Testis (tissue), 3 donors: ENCODE results near the gene BPIFA3. TPM values are rescaled to one million over a fixed set of nuclear protein-coding genes. Genes with fewer than 3 reads are reported as not detected.
"Not testable (repeated sequence)": the region's sequence is repeated elsewhere in the genome, so short reads cannot be mapped to it uniquely, and the experiment has no call there.

ENCODE experiments used
- DNase-seq: peaks from one replicate; pipeline ENCODE4 v3.0.0-alpha.2; 2019
- H3K27ac ChIP-seq, 2 donors: fragments of 200-600 bp; sonication (generic); one replicate each; pipeline ENCODE4 v1.5.1; 2019
- H3K27me3 ChIP-seq: fragments of 200-600 bp; sonication (generic); one replicate; pipeline ENCODE4 v1.5.1; 2019
- H3K36me3 ChIP-seq: fragments of 200-600 bp; sonication (generic); one replicate; pipeline ENCODE4 v1.5.1; 2017; ENCODE audit warnings: low read depth; ENCODE audit errors: missing control alignments
- H3K4me1 ChIP-seq: fragments of 200-600 bp; sonication (generic); one replicate; pipeline ENCODE4 v1.5.1; 2019
- H3K4me3 ChIP-seq, 2 donors: fragments of 200-600 bp; sonication (generic); one replicate each; pipeline ENCODE4 v1.5.1; 2017 to 2019
- H3K9me3 ChIP-seq: fragments of 200-600 bp; sonication (generic); one replicate; pipeline ENCODE4 v1.5.1; 2017
- CTCF ChIP-seq, 3 experiments: fragments of 450-650 bp in 2 of 3; fragments of 200-600 bp in 1 of 3; sonication (generic) in 1 of 3; IDR thresholded peaks; one replicate each; pipeline ENCODE4 v1.5.1; 2016 to 2019; ENCODE audit warnings: antibody characterized with exemption in 3 of 3, mild to moderate bottlenecking in 2 of 3, moderate library complexity in 1 of 3
- POLR2A ChIP-seq: fragments of 450-650 bp; IDR thresholded peaks from one replicate; pipeline ENCODE4 v1.6.1; 2017; ENCODE audit warnings: antibody characterized with exemption, mild to moderate bottlenecking, moderate library complexity
- WGBS, 2 donors: methylation state at CpG; one replicate each; pipeline ENCODE4 v1.1.5; 2018; 5-methylcytosine and 5-hydroxymethylcytosine counted together
- intact Hi-C: fragments of 100-400 bp; cut with DNase I; formaldehyde crosslinking; loops from one replicate; pipeline ENCODE4 v1.15.1; 2023; ENCODE audit warnings: low total_unique reads
- polyA plus RNA-seq: library from polyadenylated mRNA; stranded (reverse); fragments of 350-450 nt; fragmentation: Illumina TruSeq; extraction: RNeasy Lipid Tissue Mini Kit (QIAGEN cat#74804); gene quantifications from one replicate; pipeline ENCODE4 v1.2.3, GENCODE V29; 2014; ENCODE audit warnings: low read depth, low replicate concordance; ENCODE audit not compliant: insufficient read depth
- total RNA-seq, 2 donors: library from RNA; depleted of rRNA; stranded (reverse); fragments of >200 nt; gene quantifications; one replicate each; pipeline ENCODE4 v1.2.3, GENCODE V29; 2016

Gene BPIFA3
- total and polyA plus RNA-seq, 3 donors from 2014 or later = 30.7 to 147 (median 106) TPM

GRCh38 chr20:33183312-33183711, 33.8 kb upstream of the BPIFA3 start:
- H3K27me3 ChIP-seq = no peaks in the 10 kb centered on the region
- no peaks in the 10 kb centered on the region for H3K9me3 ChIP-seq
- no peak overlapping the region for H3K27ac ChIP-seq
- intact Hi-C loops = no loop called here
- no peak overlapping the region for H3K4me3 ChIP-seq
- no peak for DNase-seq
- WGBS, 2 donors = 70 to 91% methylated on average over 2 of the region's 2 CpGs
- H3K4me1 ChIP-seq = no peaks in the 10 kb centered on the region
- no peaks in the 10 kb centered on the region for H3K36me3 ChIP-seq
- TF ChIP-seq CTCF (IDR thresholded peaks at IDR 0.05) (no peak), POLR2A (no peak)

DNA sequence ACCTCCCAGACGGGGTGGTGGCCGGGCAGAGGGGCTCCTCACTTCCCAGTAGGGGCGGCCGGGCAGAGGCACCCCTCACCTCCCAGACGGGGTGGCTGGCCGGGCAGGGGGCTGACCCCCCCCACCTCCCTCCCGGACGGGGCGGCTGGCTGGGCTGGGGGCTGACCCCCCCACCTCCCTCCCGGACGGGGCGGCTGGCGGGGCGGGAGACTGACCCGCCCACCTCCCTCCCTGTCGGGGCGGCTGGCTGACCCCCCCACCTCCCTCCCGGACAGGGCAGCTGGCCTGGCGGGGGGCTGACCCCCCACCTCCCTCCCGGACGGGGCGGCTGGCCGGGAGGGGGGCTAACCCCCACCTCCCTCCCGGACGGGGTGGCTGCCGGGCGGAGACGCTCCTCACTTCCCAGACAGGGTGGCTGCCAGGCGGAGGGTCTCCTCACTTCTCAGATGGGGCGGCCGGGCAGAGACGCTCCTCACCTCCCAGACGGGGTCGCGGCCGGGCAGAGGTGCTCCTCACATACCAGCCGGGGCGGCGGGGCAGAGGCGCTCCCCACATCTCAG, 32.0 kb upstream of the BPIFA3 start:
- DNase-seq, H3K27ac ChIP-seq, H3K9me3 ChIP-seq, intact Hi-C loops, H3K36me3 ChIP-seq, H3K27me3 ChIP-seq, H3K4me1 ChIP-seq, H3K4me3 ChIP-seq: not testable (repeated sequence)
- 69 to 77% methylated on average over 9 to 15 of the region's 40 CpGs for WGBS, 2 donors

- no peaks in the 10 kb centered on the region for H3K36me3 ChIP-seq
- 83 to 85% methylated on average over 4 of the region's 4 CpGs for WGBS, 2 donors
- intact Hi-C loops = no loop called here
- no peak overlapping the region for H3K27ac ChIP-seq
- no peaks in the 10 kb centered on the region for H3K9me3 ChIP-seq
- TF ChIP-seq POLR2A (no peak), CTCF (IDR thresholded peaks at IDR 0.05) (no peak)
- no peak overlapping the region for H3K4me3 ChIP-seq
- no peaks in the 10 kb centered on the region for H3K27me3 ChIP-seq
- DNase-seq = no peak
- no peaks in the 10 kb centered on the region for H3K4me1 ChIP-seq
Observed at GRCh38 chr20:33187491-33187890, 29.7 kb upstream of the BPIFA3 start.

GRCh38 chr20:33188421-33188820, 28.7 kb upstream of the BPIFA3 start:
- Histone ChIP-seq H3K27me3 (no peaks in the 10 kb centered on the region), H3K4me3 (no peak overlapping the region), H3K4me1 (no peaks in the 10 kb centered on the region), H3K27ac (no peak overlapping the region), H3K9me3 (no peaks in the 10 kb centered on the region), H3K36me3 (no peaks in the 10 kb centered on the region)
- no peak for TF ChIP-seq CTCF (IDR thresholded peaks at IDR 0.05)
- no peak for DNase-seq
- WGBS, 2 donors = 90 to 91% methylated on average over 9 of the region's 9 CpGs
- intact Hi-C loops = no loop called here

- DNase-seq = no peak
Observed at GRCh38 chr20:33191484-33191883, 25.7 kb upstream of the BPIFA3 start.

More at GRCh38 chr20:33191484-33191883, 25.7 kb upstream of the BPIFA3 start:
- intact Hi-C loops = no loop called here
- H3K9me3 ChIP-seq = no peaks in the 10 kb centered on the region
- WGBS, 2 donors = 52 to 59% methylated on average over 3 of the region's 3 CpGs
- H3K4me1 ChIP-seq = no peaks in the 10 kb centered on the region
- TF ChIP-seq CTCF (IDR thresholded peaks at IDR 0.05) (no peak), POLR2A (no peak)
- H3K36me3 ChIP-seq = no peaks in the 10 kb centered on the region
- H3K27me3 ChIP-seq = no peaks in the 10 kb centered on the region
- H3K27ac ChIP-seq = no peak overlapping the region
- H3K4me3 ChIP-seq = no peak overlapping the region
